Mucosa of rectum (tissue), 2 donors: Measurements from ENCODE around the gene ASPHD2.
A peak's percentile ranks its signal among the peaks of the same experiment; 100 is the strongest.

ENCODE experiments used
- H3K27ac ChIP-seq, 2 donors: one replicate each; pipeline ENCODE4 v1.7.0; 2013; ENCODE audit warnings: inconsistent platforms in 2 of 2, low read depth in 2 of 2, low read length in 2 of 2
- H3K27me3 ChIP-seq, 2 donors: one replicate each; pipeline ENCODE4 v1.7.0; 2013; ENCODE audit warnings: low read length in 2 of 2; ENCODE audit not compliant: control insufficient read depth in 2 of 2, insufficient read depth in 2 of 2
- H3K36me3 ChIP-seq, 2 donors: one replicate each; pipeline ENCODE4 v1.7.0; 2013; ENCODE audit warnings: low read length in 2 of 2; ENCODE audit not compliant: control insufficient read depth in 2 of 2, insufficient read depth in 2 of 2
- H3K4me1 ChIP-seq, 2 donors: one replicate each; pipeline ENCODE4 v1.7.0; 2013; ENCODE audit warnings: low read length in 2 of 2, mild to moderate bottlenecking in 1 of 2; ENCODE audit not compliant: control insufficient read depth in 2 of 2, insufficient read depth in 2 of 2
- H3K4me3 ChIP-seq, 2 donors: one replicate each; pipeline ENCODE4 v1.7.0; 2013; ENCODE audit warnings: low read length in 2 of 2
- H3K9ac ChIP-seq, 2 donors: one replicate each; pipeline ENCODE4 v1.7.0; 2013; ENCODE audit warnings: low read length in 2 of 2, low read depth in 1 of 2, mild to moderate bottlenecking in 1 of 2
- H3K9me3 ChIP-seq, 2 donors: one replicate each; pipeline ENCODE4 v1.7.0; 2013; ENCODE audit warnings: low read length in 2 of 2; ENCODE audit not compliant: control insufficient read depth in 2 of 2
- donor health status: healthy.
- donor health status: Normal muscosa, but diverticular disease.

The ASPHD2 gene

GRCh38 chr22:26414347-26414746, 14.7 kb upstream of the ASPHD2 start:
- Histone ChIP-seq H3K27me3 (peaks cover 6 to 15% of the 10 kb centered on the region in 2 donors), H3K9ac (no peak overlapping the region), H3K4me1 (no peaks in the 10 kb centered on the region), H3K36me3 (no peaks in the 10 kb centered on the region), H3K27ac (no peak overlapping the region), H3K4me3 (no peak overlapping the region), H3K9me3 (no peaks in the 10 kb centered on the region)

GRCh38 chr22:26416256-26416655, 12.8 kb upstream of the ASPHD2 start:
- Histone ChIP-seq H3K4me3 (no peak overlapping the region), H3K27ac (no peak overlapping the region), H3K9me3 (no peaks in the 10 kb centered on the region), H3K27me3 (peaks cover 3 to 14% of the 10 kb centered on the region in 2 donors), H3K4me1 (no peaks in the 10 kb centered on the region), H3K36me3 (no peaks in the 10 kb centered on the region), H3K9ac (no peak overlapping the region)

- Histone ChIP-seq H3K4me1 (no peaks in the 10 kb centered on the region), H3K9me3 (no peaks in the 10 kb centered on the region), H3K4me3 (no peak overlapping the region), H3K9ac (no peak overlapping the region), H3K36me3 (no peaks in the 10 kb centered on the region), H3K27me3 (peaks cover 2 to 13% of the 10 kb centered on the region in 2 donors), H3K27ac (no peak overlapping the region)
Measured at GRCh38 chr22:26416670-26417276, 12.3 kb upstream of the ASPHD2 start.

- Histone ChIP-seq H3K27me3 (peaks cover 2 to 13% of the 10 kb centered on the region in 2 donors), H3K4me1 (no peaks in the 10 kb centered on the region), H3K9me3 (no peaks in the 10 kb centered on the region), H3K9ac (no peak overlapping the region), H3K27ac (no peak overlapping the region), H3K36me3 (no peaks in the 10 kb centered on the region), H3K4me3 (no peak overlapping the region)
Measured at GRCh38 chr22:26417406-26417805, 11.7 kb upstream of the ASPHD2 start.

- H3K36me3 ChIP-seq = no peaks in the 10 kb centered on the region
- H3K4me3 ChIP-seq = no peak overlapping the region
- H3K27me3 ChIP-seq = peaks cover 2 to 13% of the 10 kb centered on the region in 2 donors
- no peak overlapping the region for H3K27ac ChIP-seq
- H3K9me3 ChIP-seq = peaks cover 3 to 6% of the 10 kb centered on the region in 2 donors
- H3K4me1 ChIP-seq = no peaks in the 10 kb centered on the region
- H3K9ac ChIP-seq = no peak overlapping the region
Measured at GRCh38 chr22:26418620-26419019, 10.4 kb upstream of the ASPHD2 start.

GRCh38 chr22:26426924-26427323, 2.1 kb upstream of the ASPHD2 start:
- Histone ChIP-seq H3K9me3 (peaks cover 4 to 6% of the 10 kb centered on the region in 2 donors), H3K9ac (no peak overlapping the region), H3K27ac (no peak overlapping the region), H3K27me3 (no peaks in the 10 kb centered on the region), H3K36me3 (no peaks in the 10 kb centered on the region), H3K4me3 (no peak overlapping the region), H3K4me1 (peaks cover 6 to 14% of the 10 kb centered on the region in 2 donors)

- H3K27ac ChIP-seq = peak overlapping the region in 1 of 2 donors; percentile 38
- H3K36me3 ChIP-seq = no peaks in the 10 kb centered on the region
- H3K27me3 ChIP-seq = no peaks in the 10 kb centered on the region
- peak overlapping the region; percentile 5 to 41 for H3K9ac ChIP-seq
- H3K4me1 ChIP-seq = peaks cover 6 to 14% of the 10 kb centered on the region in 2 donors
- peak overlapping the region; percentile 51 to 67 for H3K4me3 ChIP-seq
- no peaks in the 10 kb centered on the region for H3K9me3 ChIP-seq
Measured at GRCh38 chr22:26429458-26430286, 612 bp downstream of the ASPHD2 start.

GRCh38 chr22:26430600-26430999, 1.5 kb downstream of the ASPHD2 start:
- Histone ChIP-seq H3K27ac (no peak overlapping the region), H3K27me3 (no peaks in the 10 kb centered on the region), H3K4me3 (no peak overlapping the region), H3K4me1 (peaks cover 7 to 17% of the 10 kb centered on the region in 2 donors), H3K9ac (no peak overlapping the region), H3K9me3 (no peaks in the 10 kb centered on the region), H3K36me3 (no peaks in the 10 kb centered on the region)

GRCh38 chr22:26431261-26431995, 2.4 kb downstream of the ASPHD2 start:
- H3K27ac ChIP-seq = peak overlapping the region in 1 of 2 donors; percentile 11
- peaks cover 15 to 25% of the 10 kb centered on the region in 2 donors for H3K4me1 ChIP-seq
- no peak overlapping the region for H3K9ac ChIP-seq

More at GRCh38 chr22:26431261-26431995, 2.4 kb downstream of the ASPHD2 start:
- no peaks in the 10 kb centered on the region for H3K36me3 ChIP-seq
- no peak overlapping the region for H3K4me3 ChIP-seq
- H3K27me3 ChIP-seq = no peaks in the 10 kb centered on the region
- no peaks in the 10 kb centered on the region for H3K9me3 ChIP-seq
